B cell (primary cell): ENCODE measurements around the gene SLC6A20.

Source experiments
- EZH2 ChIP-seq: IDR thresholded peaks from 2 replicates; pipeline ENCODE4 v1.6.1; 2012; ENCODE audit warnings: borderline replicate concordance, low read depth, mild to moderate bottlenecking, moderate library complexity, low read length; ENCODE audit not compliant: insufficient read depth, poor library complexity, severe bottlenecking
- TF ChIP-seq, protein P1 (sequence below): fragments of 200-600 bp; IDR thresholded peaks from one replicate; pipeline ENCODE4 v1.8.0; 2022; ENCODE audit warnings: antibody characterized with exemption, mild to moderate bottlenecking

DNA sequence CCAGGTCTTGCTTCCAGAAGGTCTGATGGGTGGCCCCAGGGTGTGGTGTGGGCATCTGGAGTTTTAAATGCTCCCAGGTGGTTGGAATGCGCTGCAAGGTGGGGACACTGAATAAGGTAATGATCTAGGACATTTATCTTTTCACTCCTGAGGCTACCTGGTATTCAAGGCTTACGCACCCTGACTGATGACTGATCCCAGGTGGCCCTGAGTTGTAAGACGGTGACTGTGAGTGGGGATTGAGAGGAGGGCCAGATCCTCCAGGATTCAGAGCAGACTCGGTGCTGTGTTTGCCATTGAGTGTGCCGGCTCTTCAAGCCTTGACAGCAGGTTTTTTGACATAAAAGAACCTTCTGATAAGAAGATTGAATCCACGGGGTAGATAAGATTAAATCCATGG lies 40.3 kb downstream of the SLC6A20 start:
- TF ChIP-seq, protein P1, sequence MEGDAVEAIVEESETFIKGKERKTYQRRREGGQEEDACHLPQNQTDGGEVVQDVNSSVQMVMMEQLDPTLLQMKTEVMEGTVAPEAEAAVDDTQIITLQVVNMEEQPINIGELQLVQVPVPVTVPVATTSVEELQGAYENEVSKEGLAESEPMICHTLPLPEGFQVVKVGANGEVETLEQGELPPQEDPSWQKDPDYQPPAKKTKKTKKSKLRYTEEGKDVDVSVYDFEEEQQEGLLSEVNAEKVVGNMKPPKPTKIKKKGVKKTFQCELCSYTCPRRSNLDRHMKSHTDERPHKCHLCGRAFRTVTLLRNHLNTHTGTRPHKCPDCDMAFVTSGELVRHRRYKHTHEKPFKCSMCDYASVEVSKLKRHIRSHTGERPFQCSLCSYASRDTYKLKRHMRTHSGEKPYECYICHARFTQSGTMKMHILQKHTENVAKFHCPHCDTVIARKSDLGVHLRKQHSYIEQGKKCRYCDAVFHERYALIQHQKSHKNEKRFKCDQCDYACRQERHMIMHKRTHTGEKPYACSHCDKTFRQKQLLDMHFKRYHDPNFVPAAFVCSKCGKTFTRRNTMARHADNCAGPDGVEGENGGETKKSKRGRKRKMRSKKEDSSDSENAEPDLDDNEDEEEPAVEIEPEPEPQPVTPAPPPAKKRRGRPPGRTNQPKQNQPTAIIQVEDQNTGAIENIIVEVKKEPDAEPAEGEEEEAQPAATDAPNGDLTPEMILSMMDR, result no peak
- no peak for TF ChIP-seq EZH2
